ENCODE data around the gene P2RY6.

GRCh38 chr11:73265853-73266645 lies 6.1 kb upstream of the P2RY6 start:
- TF ChIP-seq CTCF (IDR thresholded peaks at IDR 0.05) (no peak), POLR2A (IDR thresholded peaks at IDR 0.05) (no peak)

All from thyroid gland (tissue), 4 donors.